GM23338 (cell line): ENCODE measurements around the gene AOC2. TPM values are rescaled to one million over a fixed set of nuclear protein-coding genes. Genes with fewer than 3 reads are reported as not detected.

ENCODE experiments used
- ATAC-seq: fragments of 200-7000 bp; cut with Tn5 transposase; 3 replicates; pipeline ENCODE4 v1.9.1; 2020
- DNase-seq: peaks from one replicate; pipeline ENCODE4 v3.0.0-alpha.2; 2015; ENCODE audit warnings: low spot score
- H2AFZ ChIP-seq: fragments of 200-600 bp; sonication (generic); 2 replicates; pipeline ENCODE4 v1.8.0; 2016; ENCODE audit warnings: antibody characterized with exemption, mild to moderate bottlenecking, moderate library complexity
- H3F3A ChIP-seq: fragments of 200-600 bp; sonication (generic); replicated peaks from 2 replicates; pipeline ENCODE4 v1.8.0; 2017; ENCODE audit warnings: antibody characterized with exemption, mixed run types, low read depth
- H3K27ac ChIP-seq: fragments of 200-600 bp; sonication (generic); 2 replicates; pipeline ENCODE4 v1.6.1; 2016; ENCODE audit warnings: low read depth
- H3K27me3 ChIP-seq: fragments of 200-600 bp; sonication (generic); 2 replicates; pipeline ENCODE4 v1.8.0; 2016; ENCODE audit warnings: mild to moderate bottlenecking, mixed run types, moderate library complexity; ENCODE audit not compliant: insufficient read depth
- H3K36me3 ChIP-seq: fragments of 200-600 bp; sonication (generic); 2 replicates; pipeline ENCODE4 v1.8.0; 2016; ENCODE audit warnings: mild to moderate bottlenecking; ENCODE audit not compliant: insufficient read depth
- H3K4me1 ChIP-seq: fragments of 200-600 bp; sonication (generic); 2 replicates; pipeline ENCODE4 v1.8.0; 2016; ENCODE audit warnings: mild to moderate bottlenecking, moderate library complexity; ENCODE audit not compliant: insufficient read depth
- H3K4me2 ChIP-seq: fragments of 200-600 bp; sonication (generic); 2 replicates; pipeline ENCODE4 v1.7.1; 2017; ENCODE audit warnings: mixed run types
- H3K4me3 ChIP-seq: fragments of 200-600 bp; sonication (generic); 2 replicates; pipeline ENCODE4 v1.6.1; 2016; ENCODE audit warnings: mixed run types
- H3K79me2 ChIP-seq: fragments of 200-600 bp; sonication (generic); replicated peaks from 2 replicates; pipeline ENCODE4 v1.8.0; 2017; ENCODE audit warnings: mild to moderate bottlenecking; ENCODE audit not compliant: insufficient read depth
- H3K9me2 ChIP-seq: fragments of 200-600 bp; sonication (generic); 2 replicates; pipeline ENCODE4 v1.8.0; 2017; ENCODE audit not compliant: insufficient read depth
- H4K20me1 ChIP-seq: fragments of 200-600 bp; sonication (generic); replicated peaks from 2 replicates; pipeline ENCODE4 v1.8.0; 2017; ENCODE audit warnings: mild to moderate bottlenecking; ENCODE audit not compliant: insufficient read depth
- H3K27ac Mint-ChIP-seq: 2 replicates; pipeline ENCODE4 v1.8.0; 2020; ENCODE audit warnings: inconsistent platforms, mild to moderate bottlenecking, moderate library complexity, mixed read lengths
- H3K27me3 Mint-ChIP-seq: 3 replicates; pipeline ENCODE4 v1.8.0; 2022; ENCODE audit warnings: low read depth, mild to moderate bottlenecking, moderate library complexity, mixed read lengths, inconsistent platforms; ENCODE audit not compliant: insufficient read depth, poor library complexity
- H3K36me3 Mint-ChIP-seq: 3 replicates; pipeline ENCODE4 v1.8.0; 2021; ENCODE audit warnings: low read depth, mild to moderate bottlenecking, inconsistent platforms, moderate library complexity, mixed read lengths
- H3K4me1 Mint-ChIP-seq: 3 replicates; pipeline ENCODE4 v1.8.0; 2020; ENCODE audit warnings: mild to moderate bottlenecking, inconsistent platforms, mixed read lengths
- H3K4me3 Mint-ChIP-seq: 3 replicates; pipeline ENCODE4 v1.8.0; 2021; ENCODE audit warnings: moderate library complexity, mild to moderate bottlenecking, inconsistent platforms, mixed read lengths
- H3K9me3 Mint-ChIP-seq: 3 replicates; pipeline ENCODE4 v1.8.0; 2020; ENCODE audit warnings: moderate library complexity, mild to moderate bottlenecking, inconsistent platforms, mixed read lengths
- CREB1 ChIP-seq: fragments of 250-450 bp; sonication (Bioruptor Pico); IDR thresholded peaks from 2 replicates; pipeline ENCODE4 v1.5.0; 2020; ENCODE audit warnings: low read depth, mild to moderate bottlenecking, moderate library complexity
- ETS1 ChIP-seq: IDR thresholded peaks from 2 replicates; pipeline ENCODE4 v1.6.1; 2016; ENCODE audit warnings: antibody characterized with exemption
- EZH2 ChIP-seq: fragments of 200-600 bp; sonication (generic); IDR thresholded peaks from one replicate; pipeline ENCODE4 v1.8.0; 2017; ENCODE audit warnings: antibody characterized with exemption, mild to moderate bottlenecking, low read depth; ENCODE audit not compliant: unreplicated experiment
- EZH2phosphoT487 ChIP-seq: fragments of 200-600 bp; sonication (generic); IDR thresholded peaks from one replicate; pipeline ENCODE4 v1.8.1; 2018; ENCODE audit warnings: antibody characterized with exemption; ENCODE audit not compliant: unreplicated experiment
- JUNB ChIP-seq: IDR thresholded peaks from one replicate; pipeline ENCODE4 v1.6.1; 2016; ENCODE audit warnings: antibody characterized with exemption; ENCODE audit not compliant: unreplicated experiment
- NANOG ChIP-seq: IDR thresholded peaks from 2 replicates; pipeline ENCODE4 v1.6.1; 2016; ENCODE audit warnings: antibody characterized with exemption, borderline replicate concordance
- POLR2AphosphoS5 ChIP-seq: IDR thresholded peaks from 2 replicates; pipeline ENCODE4 v1.6.1; 2016; ENCODE audit warnings: antibody characterized with exemption, low read depth
- REST ChIP-seq: IDR thresholded peaks from one replicate; pipeline ENCODE4 v1.6.1; 2018; ENCODE audit warnings: antibody characterized with exemption; ENCODE audit not compliant: unreplicated experiment
- STAT1 ChIP-seq: IDR thresholded peaks from one replicate; pipeline ENCODE4 v1.6.1; 2016; ENCODE audit warnings: antibody characterized with exemption; ENCODE audit not compliant: unreplicated experiment
- ZNF114 ChIP-seq: fragments of 250-450 bp; sonication (Bioruptor Pico); IDR thresholded peaks from 2 replicates; pipeline ENCODE4 v1.5.0; 2020; ENCODE audit warnings: mild to moderate bottlenecking, moderate library complexity
- ZNF331 ChIP-seq: fragments of 250-450 bp; sonication (Bioruptor Pico); IDR thresholded peaks from 2 replicates; pipeline ENCODE4 v1.5.0; 2020; ENCODE audit warnings: low read depth, mild to moderate bottlenecking, moderate library complexity
- polyA plus RNA-seq: library from polyadenylated mRNA; unstranded; fragments of >200 nt; fragmentation: Nextera tagmentation; extraction: Ambion mirVana; gene quantifications from 2 replicates; pipeline ENCODE4 v1.2.1, GENCODE V29; 2016
- total RNA-seq: library from RNA; depleted of rRNA; stranded (reverse); fragments of >200 nt; shearing (Covaris generic); gene quantifications from 2 replicates; pipeline ENCODE4 v1.2.3, GENCODE V29; 2014
- TF ChIP-seq, protein P1 (sequence below), 2 experiments: fragments of 200-600 bp in 1 of 2; sonication (generic) in 1 of 2; conservative IDR thresholded peaks; 2 replicates each; pipeline versions ENCODE4 v1.5.1 to v1.6.1; 2016 to 2017; ENCODE audit warnings: antibody characterized with exemption in 2 of 2, low read depth in 2 of 2, mild to moderate bottlenecking in 2 of 2, moderate library complexity in 1 of 2

The AOC2 gene
- total and polyA plus RNA-seq, 2 experiments from 2014 or later: 2.0 to 5.8 TPM

GRCh38 chr17:42852351-42852750, 8.0 kb downstream of the AOC2 start (continued):
- TF ChIP-seq REST: no peak
- TF ChIP-seq EZH2phosphoT487: no peak

GRCh38 chr17:42853004-42853403, 8.6 kb downstream of the AOC2 start:
- DNase-seq (no peak), ATAC-seq (no peak)
- Histone ChIP-seq H3K27ac (no peak overlapping the region), H3K4me2 (no peak overlapping the region), H3K36me3 (no peaks in the 10 kb centered on the region), H3K79me2 (no peaks in the 10 kb centered on the region), H4K20me1 (no peaks in the 10 kb centered on the region; the same call in 1 of the 2 replicates), H3K27me3 (no peaks in the 10 kb centered on the region), H3K9me2 (no peaks in the 10 kb centered on the region), H3K4me1 (no peaks in the 10 kb centered on the region), H3F3A (no peaks in the 10 kb centered on the region), H3K4me3 (no peak overlapping the region), H2AFZ (no peak overlapping the region)
- no peaks in the 10 kb centered on the region; the same call in 1 of the 3 replicates for H3K9me3 Mint-ChIP-seq
- H3K4me1 Mint-ChIP-seq: peaks cover 2% of the 10 kb centered on the region; the same call in 1 of the 3 replicates
- H3K4me3 Mint-ChIP-seq: no peak overlapping the region
- H3K36me3 Mint-ChIP-seq: no peaks in the 10 kb centered on the region; the same call in 1 of the 3 replicates
- H3K27me3 Mint-ChIP-seq: peaks cover 4% of the 10 kb centered on the region
- H3K27ac Mint-ChIP-seq: no peak overlapping the region
- TF ChIP-seq, protein P1, sequence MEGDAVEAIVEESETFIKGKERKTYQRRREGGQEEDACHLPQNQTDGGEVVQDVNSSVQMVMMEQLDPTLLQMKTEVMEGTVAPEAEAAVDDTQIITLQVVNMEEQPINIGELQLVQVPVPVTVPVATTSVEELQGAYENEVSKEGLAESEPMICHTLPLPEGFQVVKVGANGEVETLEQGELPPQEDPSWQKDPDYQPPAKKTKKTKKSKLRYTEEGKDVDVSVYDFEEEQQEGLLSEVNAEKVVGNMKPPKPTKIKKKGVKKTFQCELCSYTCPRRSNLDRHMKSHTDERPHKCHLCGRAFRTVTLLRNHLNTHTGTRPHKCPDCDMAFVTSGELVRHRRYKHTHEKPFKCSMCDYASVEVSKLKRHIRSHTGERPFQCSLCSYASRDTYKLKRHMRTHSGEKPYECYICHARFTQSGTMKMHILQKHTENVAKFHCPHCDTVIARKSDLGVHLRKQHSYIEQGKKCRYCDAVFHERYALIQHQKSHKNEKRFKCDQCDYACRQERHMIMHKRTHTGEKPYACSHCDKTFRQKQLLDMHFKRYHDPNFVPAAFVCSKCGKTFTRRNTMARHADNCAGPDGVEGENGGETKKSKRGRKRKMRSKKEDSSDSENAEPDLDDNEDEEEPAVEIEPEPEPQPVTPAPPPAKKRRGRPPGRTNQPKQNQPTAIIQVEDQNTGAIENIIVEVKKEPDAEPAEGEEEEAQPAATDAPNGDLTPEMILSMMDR (conservative IDR thresholded peaks at IDR 0.05; ENCODE audit: low read depth in 2 of 2): no peak
- TF ChIP-seq NANOG (no peak), CREB1 (CRISPR knock-in tag) (no peak), STAT1 (no peak), REST (no peak), ZNF114 (CRISPR knock-in tag) (no peak), JUNB (no peak), ZNF331 (no peak), EZH2 (no peak), EZH2phosphoT487 (no peak), POLR2AphosphoS5 (no peak), ETS1 (no peak)
